ENCODE measurements around the gene OGA.

DNA sequence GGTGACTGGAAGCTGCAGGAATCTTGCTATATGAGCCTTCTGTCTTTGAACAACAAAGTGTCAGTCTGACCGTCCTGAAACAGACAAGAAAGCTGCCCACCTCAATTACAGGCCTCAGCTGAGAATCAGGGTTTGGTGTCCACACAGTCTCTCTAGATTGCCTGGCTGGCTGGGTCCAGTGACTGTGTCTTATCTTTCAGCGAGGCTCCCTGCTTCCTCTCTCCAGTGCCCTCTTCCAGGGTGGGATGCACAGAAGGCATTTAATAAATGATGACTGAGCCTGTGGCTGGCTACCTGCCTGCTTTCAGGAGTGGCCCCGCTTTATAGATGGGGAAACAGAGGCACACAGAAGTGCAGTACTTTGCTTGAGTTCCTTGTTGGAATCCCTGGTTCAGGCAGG, 69.7 kb downstream of the OGA start:
- TF ChIP-seq POLR2AphosphoS5 (IDR thresholded peaks at IDR 0.05; ENCODE audit: low read depth, low read length), result no peak
- TF ChIP-seq, protein P1, sequence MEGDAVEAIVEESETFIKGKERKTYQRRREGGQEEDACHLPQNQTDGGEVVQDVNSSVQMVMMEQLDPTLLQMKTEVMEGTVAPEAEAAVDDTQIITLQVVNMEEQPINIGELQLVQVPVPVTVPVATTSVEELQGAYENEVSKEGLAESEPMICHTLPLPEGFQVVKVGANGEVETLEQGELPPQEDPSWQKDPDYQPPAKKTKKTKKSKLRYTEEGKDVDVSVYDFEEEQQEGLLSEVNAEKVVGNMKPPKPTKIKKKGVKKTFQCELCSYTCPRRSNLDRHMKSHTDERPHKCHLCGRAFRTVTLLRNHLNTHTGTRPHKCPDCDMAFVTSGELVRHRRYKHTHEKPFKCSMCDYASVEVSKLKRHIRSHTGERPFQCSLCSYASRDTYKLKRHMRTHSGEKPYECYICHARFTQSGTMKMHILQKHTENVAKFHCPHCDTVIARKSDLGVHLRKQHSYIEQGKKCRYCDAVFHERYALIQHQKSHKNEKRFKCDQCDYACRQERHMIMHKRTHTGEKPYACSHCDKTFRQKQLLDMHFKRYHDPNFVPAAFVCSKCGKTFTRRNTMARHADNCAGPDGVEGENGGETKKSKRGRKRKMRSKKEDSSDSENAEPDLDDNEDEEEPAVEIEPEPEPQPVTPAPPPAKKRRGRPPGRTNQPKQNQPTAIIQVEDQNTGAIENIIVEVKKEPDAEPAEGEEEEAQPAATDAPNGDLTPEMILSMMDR (IDR thresholded peaks at IDR 0.05; ENCODE audit: control extremely low read depth in 1 of 3, insufficient read depth in 1 of 3, low read depth in 1 of 3, low read length in 3 of 3), result no peak
- TF ChIP-seq PHF8 (conservative IDR thresholded peaks at IDR 0.05; ENCODE audit: low read depth, low read length), result no peak
- no peak for TF ChIP-seq CBX8 (IDR thresholded peaks at IDR 0.05; ENCODE audit: borderline replicate concordance, low read depth, low read length)
- no peak for TF ChIP-seq EZH2 (IDR thresholded peaks at IDR 0.05; ENCODE audit: low read depth, low read length, severe bottlenecking)
- no peak for TF ChIP-seq SUZ12 (IDR thresholded peaks at IDR 0.05; ENCODE audit: low read length)
- TF ChIP-seq POLR2A (IDR thresholded peaks at IDR 0.05; ENCODE audit: control extremely low read depth in 1 of 2, low read depth in 2 of 2, low read length in 2 of 2), result no peak
- no peak for TF ChIP-seq HDAC2 (IDR thresholded peaks at IDR 0.05; ENCODE audit: borderline replicate concordance in 1 of 2, low read depth in 2 of 2, low read length in 2 of 2)
- TF ChIP-seq CTBP2 (IDR thresholded peaks at IDR 0.05; ENCODE audit: borderline replicate concordance, insufficient read depth, insufficient read length, low read length), result no peak

All from H1 (cell line).